GM21360 (cell line): ENCODE data around the gene MNX1.

ENCODE experiments used
- ATAC-seq: cut with Tn5 transposase; IDR thresholded peaks from one replicate; pipeline ENCODE4 v1.9.1; 2021; ENCODE audit warnings: mild to moderate bottlenecking, moderate library complexity; ENCODE audit not compliant: unreplicated experiment

The MNX1 gene

DNA sequence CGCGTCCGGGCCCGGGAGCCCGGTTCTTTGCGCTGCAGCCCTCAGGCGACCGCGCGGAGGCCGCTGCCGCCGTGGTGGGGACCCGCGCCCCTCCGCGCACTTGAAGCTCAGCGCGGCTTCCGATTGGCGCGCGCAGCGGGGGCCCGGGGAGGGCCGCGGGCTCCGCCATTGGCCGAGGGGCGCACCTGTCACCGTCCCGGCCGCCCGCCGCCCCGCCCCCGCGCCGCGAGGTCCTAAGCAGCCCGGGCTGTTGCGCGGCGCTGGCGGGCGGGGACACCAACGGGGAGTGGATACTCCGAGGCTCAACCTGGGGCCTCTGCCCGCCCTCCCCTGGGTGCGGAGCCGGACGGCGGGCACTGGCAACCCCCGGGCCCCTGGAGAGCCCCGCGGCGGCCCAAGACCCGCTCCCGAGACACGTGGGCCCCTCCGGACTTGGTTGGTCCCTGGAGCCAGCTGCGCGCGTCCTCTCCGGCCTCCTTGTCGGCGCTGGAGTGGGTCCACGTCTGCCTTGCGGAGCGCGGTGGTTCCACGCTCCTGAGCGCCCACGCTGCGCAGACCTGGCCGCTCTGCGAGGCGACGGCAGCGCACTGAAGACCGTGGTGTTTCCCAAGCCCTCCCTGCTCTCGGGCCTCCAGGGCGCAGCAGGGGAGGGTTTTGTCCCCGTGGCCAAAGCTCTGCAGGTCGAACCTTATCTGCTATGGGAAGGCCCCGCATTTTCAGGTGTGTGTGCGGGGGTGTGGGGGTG is at the start of gene MNX1:
MNX1 (minus strand) TSS at position 76 of the 745 bp plus-strand sequence. CDS start 313 bp downstream, outside the sequence.
- ATAC-seq = peak; percentile 92

DNA sequence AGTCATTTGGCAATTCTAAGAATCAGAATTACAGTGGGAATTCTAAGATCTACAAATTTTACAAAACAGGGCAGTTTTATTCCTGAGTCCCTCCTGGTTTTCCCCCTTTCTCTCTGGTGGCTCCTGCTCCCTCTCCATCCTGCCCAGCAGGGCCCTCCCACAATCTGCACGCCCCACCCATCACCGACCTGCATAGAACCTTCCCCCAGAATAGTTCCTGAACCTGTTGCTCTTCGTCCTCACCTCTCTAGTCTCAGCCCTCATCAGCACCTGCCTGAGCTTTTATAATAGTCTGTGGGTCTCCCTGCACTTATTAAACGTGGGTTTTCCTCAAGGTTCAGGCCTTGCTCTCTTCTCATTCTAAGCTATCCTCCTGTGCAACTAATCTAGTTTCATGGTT is 49.1 kb upstream of the MNX1 start:
- ATAC-seq = no peak

DNA sequence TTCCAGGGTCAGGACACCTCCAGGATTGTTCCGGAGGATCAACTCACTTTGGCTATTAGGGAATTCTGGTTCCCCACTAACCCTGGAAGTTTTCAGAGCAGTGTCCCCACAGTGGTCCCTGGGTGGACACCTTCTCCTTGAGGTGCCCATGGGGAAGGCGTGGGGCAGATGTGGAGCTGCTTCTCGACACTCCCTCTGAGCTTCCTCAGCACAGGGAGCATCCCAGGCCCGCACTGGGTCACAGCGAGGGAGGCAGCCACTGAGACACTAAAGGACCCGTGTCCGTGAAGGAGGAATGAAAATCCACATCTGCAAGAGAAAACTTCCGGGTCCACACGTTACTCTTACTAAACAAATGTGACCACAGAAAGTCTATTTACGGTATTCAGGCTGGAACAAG is 48.2 kb upstream of the MNX1 start:
- no peak for ATAC-seq

DNA sequence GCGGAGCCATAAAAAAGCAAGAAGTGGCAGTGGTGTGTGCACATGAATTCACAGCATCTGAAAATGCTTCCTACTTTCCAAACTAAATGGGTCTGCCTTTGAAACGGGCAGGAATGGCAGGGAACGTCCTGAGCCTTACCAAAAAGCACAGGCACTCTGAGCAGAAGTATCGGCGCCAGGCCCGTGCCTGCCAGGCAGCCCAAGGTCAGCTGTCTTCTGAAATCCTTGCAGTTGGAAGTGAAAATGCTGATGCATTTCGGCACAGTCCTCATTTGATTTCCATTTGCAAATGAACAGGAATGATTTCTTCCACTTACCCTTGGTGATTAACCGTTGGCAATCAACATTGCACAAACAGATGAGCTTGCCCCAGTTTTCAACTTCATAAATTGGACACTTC is 47.6 kb upstream of the MNX1 start:
- ATAC-seq = no peak

DNA sequence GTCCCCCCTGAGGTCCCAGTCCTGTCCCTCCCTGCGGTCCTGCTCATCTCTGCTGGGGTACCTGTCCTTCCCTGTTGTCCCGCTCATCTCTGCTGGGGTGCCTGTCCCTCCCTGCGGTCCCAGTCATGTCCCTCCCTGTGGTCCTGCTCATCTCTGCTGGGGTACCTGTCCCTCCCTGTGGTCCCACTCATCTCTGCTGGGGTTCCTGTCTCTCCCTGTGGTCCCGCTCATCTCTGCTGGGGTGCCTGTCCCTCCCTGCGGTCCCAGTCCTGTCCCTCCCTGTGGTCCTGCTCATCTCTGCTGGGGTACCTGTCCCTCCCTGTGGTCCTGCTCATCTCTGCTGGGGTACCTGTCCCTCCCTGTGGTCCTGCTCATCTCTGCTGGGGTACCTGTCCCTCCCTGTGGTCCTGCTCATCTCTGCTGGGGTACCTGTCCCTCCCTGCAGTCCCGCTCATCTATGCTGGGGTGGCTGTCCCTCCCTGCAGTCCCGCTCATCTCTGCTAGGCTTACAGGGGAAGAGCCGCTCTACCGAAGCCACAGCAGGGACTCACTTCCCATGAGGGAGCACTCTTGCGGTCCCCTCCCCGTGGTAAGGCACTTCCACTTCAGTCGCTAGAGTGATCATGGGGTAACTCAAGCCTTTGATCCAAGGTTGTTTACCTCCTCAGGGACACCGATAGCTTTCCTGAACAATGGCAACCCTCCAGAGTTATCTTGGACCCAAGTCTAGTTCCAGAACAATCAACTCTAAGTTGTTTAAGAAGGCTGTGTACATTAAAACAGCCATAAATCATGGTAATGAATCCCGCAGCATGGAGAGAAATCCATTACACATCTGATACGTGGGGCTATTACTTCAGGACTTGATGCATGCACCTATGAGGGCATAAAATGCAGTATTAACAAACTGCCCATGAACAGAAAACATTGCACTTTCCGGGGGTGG is 46.8 kb upstream of the MNX1 start:
- ATAC-seq = no peak

DNA sequence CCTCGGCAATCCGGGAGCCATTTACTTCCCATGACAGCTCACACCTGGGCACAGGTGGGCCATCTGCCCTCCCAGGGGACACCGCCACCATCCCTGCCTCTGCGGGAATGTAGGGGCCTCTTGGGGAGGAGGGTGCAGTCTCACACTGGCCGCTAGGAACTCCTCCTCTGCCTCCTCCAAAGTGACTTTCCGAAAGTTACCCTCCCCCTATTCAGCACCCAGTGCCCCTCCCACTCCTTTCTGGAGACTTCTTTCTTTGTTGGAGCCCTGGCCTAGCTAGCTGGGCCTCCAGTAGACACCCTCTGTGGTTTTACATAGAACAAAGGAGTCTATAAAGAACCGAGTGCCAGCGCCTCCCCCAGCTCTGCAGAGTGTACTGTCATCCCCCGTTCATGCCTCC is 45.8 kb upstream of the MNX1 start:
- ATAC-seq = no peak

DNA sequence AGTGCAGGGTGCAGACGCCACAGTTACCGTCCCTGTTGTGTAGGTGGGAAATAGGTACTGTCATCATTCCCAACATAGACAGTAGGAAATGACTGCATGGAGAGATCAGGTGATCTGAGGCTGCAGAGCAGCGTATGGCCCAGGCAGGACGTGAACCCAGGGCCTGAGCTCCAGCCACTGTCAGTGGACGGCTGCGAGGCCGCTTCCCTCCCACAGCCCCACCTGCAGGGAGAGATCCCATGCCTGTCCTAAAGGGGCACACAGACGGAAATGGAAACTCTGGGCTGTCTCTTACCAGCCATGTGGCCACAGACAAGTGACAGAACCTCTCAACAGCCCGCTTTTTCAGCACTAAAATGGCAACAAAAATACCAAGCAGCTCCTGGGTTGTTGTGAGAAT is 44.5 kb upstream of the MNX1 start:
- ATAC-seq = no peak

DNA sequence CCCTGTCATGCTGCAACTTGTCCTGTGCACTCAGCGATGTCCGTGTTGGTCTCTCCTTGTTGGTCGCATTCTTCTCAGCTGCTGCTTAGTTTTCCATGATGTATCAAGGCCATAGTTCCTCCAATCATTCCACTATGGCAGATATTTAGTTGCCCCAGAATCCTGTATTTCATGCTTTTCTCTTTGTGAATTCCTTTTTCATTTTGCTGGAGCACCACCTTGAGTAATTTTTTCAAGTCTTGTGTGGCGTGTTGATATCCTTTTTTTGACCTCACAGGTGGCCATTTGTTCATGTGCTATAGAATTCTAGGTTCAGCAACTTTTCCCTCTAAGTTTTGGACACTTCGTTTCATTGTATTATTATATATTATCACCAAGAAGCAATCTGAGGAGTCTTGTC is 42.7 kb upstream of the MNX1 start:
- no peak for ATAC-seq

DNA sequence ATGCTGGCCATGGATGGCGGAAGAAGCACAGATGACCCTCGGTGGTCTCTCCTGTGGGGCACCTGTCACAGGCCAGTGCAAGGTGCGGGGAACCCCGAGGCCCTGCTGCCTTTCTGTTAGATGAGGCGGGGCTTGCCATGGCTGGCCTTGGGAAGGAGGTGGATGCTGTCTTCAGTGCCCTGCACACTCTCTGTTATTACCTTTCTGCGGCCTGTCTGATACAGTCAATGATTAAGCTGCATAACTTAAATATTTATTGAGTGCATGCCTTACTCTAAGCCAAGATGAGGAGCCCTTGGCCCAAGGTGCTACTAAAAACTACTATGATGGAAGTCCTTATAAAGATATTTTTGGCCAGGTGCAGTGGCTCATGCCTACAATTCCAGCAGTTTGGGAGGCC is 36.7 kb upstream of the MNX1 start:
- ATAC-seq = no peak

DNA sequence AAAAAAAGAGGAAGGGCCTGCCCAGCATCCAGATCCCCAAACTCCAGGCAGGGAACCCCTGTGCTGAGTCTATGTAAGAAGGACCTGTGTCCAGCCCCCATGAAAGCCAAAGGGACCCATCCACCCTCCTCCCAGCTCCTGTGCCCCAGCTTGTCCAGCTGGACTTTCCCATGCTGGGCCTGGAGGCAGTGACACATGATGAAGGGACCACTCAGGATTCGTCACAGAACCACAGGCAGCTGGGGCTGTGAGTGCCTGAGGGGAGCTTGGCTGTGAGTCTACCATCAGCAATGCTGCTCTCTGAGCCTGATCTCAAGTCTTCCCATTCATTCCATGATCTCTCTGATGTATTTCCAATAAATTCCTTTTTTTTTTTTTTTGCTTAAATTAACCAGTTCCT is 36.2 kb upstream of the MNX1 start:
- no peak for ATAC-seq

DNA sequence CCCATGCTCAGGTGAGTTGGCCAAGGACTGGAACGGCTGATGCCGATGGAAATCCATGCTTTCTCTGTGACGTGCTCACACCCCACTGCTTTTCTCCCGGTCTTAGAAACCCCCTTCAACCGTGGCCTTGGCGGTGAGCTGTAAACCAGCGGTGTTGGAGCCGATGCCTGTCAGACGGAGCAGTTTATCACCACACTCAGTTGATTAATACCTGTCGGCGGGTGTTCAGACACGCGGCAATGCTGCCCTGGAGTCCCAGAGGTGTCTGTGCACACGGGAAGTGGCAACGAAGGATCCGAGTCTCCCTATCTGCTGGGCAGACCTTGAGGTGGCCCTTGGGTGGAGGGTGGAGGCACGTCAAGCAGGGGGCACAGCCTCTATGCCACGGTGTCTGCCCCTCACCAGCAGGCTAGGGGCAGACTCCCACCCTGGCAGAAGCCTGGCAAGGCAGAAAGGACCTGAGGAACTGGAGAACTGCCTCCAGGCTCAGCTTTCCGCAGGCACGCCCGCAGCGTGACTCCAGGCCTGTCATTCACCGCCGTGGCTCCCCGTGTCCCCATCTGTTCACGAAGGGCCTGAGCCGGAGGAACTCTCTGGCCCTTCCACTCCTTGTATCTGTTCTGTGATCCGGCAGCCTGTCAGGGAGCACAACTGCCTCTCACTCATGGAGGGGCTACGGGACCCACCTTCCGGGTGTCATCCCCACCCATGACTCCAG is 34.6 kb upstream of the MNX1 start:
- no peak for ATAC-seq

DNA sequence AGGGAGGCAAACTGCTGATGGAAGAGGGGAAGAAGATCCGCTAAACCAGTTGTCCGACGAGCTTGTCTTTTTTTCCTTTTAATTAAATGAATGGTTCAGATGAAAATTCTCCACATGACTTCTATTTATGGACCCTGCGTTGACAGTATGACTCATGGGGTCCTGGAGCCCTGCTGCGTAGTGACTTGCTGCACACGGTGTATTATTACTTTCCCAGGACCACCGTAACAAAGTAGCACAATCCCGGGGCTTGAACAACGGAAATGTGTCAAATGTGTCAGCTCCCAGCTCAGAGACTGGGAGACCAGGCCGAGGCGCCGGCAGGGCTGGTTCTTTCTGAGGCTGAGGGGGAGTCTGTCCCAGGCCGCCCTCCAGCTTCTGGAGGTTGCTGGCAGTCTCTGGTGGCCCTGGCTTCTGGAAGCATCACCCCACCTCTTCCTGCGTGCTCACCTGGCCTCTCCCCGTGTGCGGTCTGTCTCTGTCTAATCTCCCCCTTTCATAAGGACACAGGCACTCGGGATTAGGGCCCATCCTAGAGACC is 33.8 kb upstream of the MNX1 start:
- ATAC-seq = no peak

DNA sequence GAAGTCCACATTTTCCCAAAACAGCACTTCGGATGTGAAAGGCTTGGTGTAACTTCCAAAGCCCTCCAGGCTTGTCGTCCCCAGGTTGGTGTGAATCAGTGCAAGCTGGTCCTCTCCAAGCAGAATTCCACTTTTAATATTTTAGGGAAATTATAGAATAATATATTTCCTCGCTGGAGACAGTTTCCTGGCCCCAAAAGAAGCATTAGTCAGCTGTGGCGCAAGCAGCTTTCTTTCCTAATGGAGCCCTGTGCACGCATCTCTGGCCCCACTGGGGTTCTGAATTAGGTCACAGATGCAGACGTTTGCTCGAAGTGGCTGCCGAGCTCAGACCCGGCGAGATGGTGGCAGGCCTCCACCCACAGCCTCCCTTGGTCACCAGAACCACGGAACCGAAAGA is 33.3 kb upstream of the MNX1 start:
- no peak for ATAC-seq

DNA sequence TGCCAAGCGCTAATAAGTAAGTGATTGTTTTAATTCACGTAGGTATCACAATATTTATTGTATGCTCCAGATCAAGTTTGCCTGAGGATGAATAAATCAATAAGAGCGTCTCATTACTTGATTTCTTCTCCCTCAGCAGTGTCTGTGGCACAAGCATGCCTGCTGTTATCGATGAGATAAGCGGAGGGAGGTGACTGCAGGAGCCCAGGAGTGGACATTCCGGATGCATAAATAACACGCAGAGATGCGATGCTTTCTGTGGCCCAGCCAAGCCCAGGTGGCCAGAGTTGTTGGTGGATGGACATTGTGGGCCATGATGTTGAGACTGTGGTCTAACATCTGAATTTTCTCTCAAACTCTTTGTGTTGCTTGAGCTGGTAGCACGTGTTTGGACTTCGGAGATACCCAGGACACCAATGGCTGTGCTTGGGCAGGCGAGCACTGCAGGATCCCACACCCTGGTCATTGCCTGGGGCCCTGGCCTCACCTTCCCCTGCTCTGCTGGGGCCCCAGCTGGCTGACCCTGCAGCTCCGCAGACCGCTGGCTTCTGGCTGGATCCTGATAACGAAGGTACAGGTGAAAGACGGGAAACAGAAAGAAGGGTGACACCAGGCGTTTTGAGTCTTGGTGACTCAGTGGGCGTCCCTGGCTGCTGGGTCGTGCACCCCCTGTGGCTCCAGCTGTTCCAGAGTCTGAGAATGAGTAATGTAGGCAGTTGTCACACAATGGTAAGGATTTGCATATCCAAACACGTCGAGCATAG is 31.2 kb upstream of the MNX1 start:
- no peak for ATAC-seq

DNA sequence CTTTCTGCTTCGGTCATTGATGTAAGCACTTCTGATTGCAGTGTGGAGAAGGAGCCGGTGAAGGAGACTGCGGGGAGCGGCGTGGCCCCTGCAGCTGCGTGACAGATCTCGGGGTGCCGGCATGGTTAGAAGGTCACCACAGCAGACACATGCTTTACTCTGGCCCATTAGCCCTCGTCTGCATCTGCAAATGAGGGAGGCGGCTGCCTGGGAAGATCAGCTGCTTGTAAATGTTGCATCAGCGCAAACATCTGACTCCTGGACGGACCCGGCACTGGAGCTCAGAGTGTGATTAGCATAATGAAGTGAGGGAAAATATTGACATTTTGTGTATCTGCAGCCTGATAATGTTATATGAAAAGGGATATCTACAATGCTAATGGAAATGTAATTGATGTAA is 30.5 kb upstream of the MNX1 start:
- ATAC-seq = no peak

DNA sequence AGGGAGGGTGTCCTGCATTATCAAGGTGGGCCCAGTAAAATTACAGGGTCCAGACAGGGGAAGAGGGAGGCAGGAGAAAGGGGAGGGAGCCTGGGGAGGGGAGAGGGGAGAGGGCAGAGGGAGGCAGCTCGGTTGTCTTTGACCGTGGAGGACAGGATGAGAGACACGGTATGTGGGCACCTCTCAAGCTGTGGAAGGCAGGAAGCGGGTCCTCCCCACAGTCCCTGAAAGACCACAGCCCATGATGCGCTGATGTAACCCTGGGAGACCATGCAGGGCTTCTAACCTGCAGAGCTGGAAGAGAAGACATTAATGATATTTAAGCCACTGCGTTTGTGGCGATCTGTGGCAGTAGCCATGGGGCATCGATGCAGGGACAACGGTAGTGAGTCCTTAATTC is 27.2 kb upstream of the MNX1 start:
- ATAC-seq = no peak

DNA sequence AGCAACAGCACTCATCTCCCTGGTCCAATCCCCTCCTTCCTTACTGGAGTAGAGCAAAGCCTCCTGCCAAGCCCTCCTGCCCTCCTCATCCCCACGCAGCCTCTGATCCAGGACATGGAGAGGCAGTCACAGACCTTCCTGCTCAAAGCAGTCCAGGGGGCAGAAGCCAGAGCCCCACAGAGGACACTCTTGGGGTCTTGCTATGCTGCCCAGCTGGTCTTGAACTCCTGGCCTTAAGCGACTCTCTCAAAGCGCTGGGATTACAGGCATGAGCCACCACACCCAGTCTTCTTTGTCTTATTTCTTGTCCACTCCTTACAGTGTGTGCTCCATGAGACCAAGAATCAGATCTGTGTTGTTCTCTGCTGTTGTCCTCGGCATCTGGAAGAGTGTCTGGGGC is 26.6 kb upstream of the MNX1 start:
- no peak for ATAC-seq

DNA sequence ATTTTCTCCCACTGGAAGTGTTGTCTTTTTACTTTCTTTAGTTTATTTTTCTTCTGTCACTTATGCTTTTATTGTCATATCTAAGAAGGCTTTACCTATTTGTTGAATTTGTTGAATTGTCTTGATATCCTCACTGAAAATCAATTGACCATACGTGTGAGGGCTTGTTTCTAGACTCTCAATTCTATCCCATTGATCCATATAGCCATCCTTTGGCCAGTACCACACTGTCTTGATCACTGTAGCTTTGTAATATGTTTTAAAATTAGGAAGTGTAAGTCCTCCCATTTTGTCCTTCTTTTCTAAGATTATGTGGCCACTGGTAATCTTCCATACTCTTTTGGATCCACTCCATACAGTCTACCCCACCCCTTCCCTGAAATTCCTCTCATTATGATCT is 25.5 kb upstream of the MNX1 start:
- no peak for ATAC-seq

DNA sequence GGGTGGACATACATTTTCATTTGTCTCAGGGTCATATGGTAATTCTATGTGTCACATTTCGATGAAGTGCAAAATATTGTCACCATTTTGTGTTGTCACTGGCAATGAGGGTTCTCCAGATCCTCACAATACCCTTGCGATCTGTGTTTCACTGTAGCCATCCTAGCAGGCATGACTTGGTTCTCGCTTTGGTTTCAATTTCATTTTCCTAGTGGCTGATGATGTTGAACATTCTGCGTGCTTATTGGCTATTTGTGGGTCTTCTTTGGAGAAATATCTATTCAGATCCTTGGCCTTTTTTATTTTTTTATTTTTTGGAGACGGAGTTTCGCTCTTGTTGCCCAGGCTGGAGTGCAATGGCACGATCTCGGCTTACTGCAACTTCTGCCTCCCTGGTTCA is 24.8 kb upstream of the MNX1 start:
- no peak for ATAC-seq
